Neural cell (in vitro differentiated cells): ENCODE data around the gene SERPINB1. TPM values are rescaled to one million over a fixed set of nuclear protein-coding genes. Genes with fewer than 3 reads are reported as not detected.

Experiments
- H2AFZ ChIP-seq: fragments of 200-600, 300-800 bp; sonication (generic), shearing (Covaris generic); 2 replicates; pipeline ENCODE4 v1.6.0; 2014; ENCODE audit warnings: low read depth, mild to moderate bottlenecking, antibody characterized with exemption, low read length, moderate library complexity
- H3F3A ChIP-seq: fragments of 200-600 bp; shearing (Covaris generic); 2 replicates; pipeline ENCODE4 v1.6.1; 2016; ENCODE audit warnings: mild to moderate bottlenecking, moderate library complexity, mixed read lengths, antibody characterized with exemption, low read length; ENCODE audit not compliant: insufficient read depth, poor library complexity, severe bottlenecking
- H3K27ac ChIP-seq: fragments of 200-600, 300-800 bp; sonication (generic), shearing (Covaris generic); 2 replicates; pipeline ENCODE4 v1.5.1; 2014; ENCODE audit warnings: mild to moderate bottlenecking, low read length, moderate library complexity
- H3K27me3 ChIP-seq: fragments of 300-800, 200-600 bp; sonication (generic), shearing (Covaris generic); 2 replicates; pipeline ENCODE4 v1.6.0; 2014; ENCODE audit warnings: mild to moderate bottlenecking, low read depth, low read length, moderate library complexity; ENCODE audit not compliant: insufficient read depth
- H3K36me3 ChIP-seq: fragments of 300-800, 200-600 bp; sonication (generic), shearing (Covaris generic); 2 replicates; pipeline ENCODE4 v1.5.1; 2014; ENCODE audit warnings: mild to moderate bottlenecking, antibody characterized with exemption, low read length, moderate library complexity; ENCODE audit not compliant: insufficient read depth
- H3K4me2 ChIP-seq: fragments of 300-800, 200-600 bp; sonication (generic), shearing (Covaris generic); 2 replicates; pipeline ENCODE4 v1.6.0; 2014; ENCODE audit warnings: mild to moderate bottlenecking, low read length
- H3K4me3 ChIP-seq: fragments of 300-800, 200-600 bp; sonication (generic), shearing (Covaris generic); 2 replicates; pipeline ENCODE4 v1.5.1; 2014; ENCODE audit warnings: mild to moderate bottlenecking, low read length, moderate library complexity
- H3K79me2 ChIP-seq: fragments of 200-600 bp; shearing (Covaris generic); replicated peaks from 2 replicates; pipeline ENCODE4 v1.6.0; 2014; ENCODE audit warnings: mild to moderate bottlenecking, low read length, moderate library complexity; ENCODE audit not compliant: insufficient read depth
- H3K9ac ChIP-seq: fragments of 300-800, 200-600 bp; sonication (generic), shearing (Covaris generic); 2 replicates; pipeline ENCODE4 v1.6.1; 2016; ENCODE audit warnings: mild to moderate bottlenecking, low read length, mixed read lengths
- H3K9me2 ChIP-seq: fragments of 200-600 bp; shearing (Covaris generic); 2 replicates; pipeline ENCODE4 v1.6.1; 2016; ENCODE audit warnings: mild to moderate bottlenecking, low read length, mixed read lengths; ENCODE audit not compliant: insufficient read depth
- H3K9me3 ChIP-seq: fragments of 200-600, 300-800 bp; sonication (generic), shearing (Covaris generic); 2 replicates; pipeline ENCODE4 v1.6.1; 2016; ENCODE audit warnings: mild to moderate bottlenecking, mixed run types, low read length, moderate library complexity, mixed read lengths
- H4K20me1 ChIP-seq: fragments of 200-600 bp; shearing (Covaris generic); 2 replicates; pipeline ENCODE4 v1.6.1; 2016; ENCODE audit warnings: mild to moderate bottlenecking, mixed run types; ENCODE audit not compliant: insufficient read depth
- CTCF ChIP-seq: fragments of 450-650 bp; IDR thresholded peaks from 2 replicates; pipeline ENCODE4 v1.5.1; 2014; ENCODE audit warnings: antibody characterized with exemption, mild to moderate bottlenecking, moderate library complexity; ENCODE audit not compliant: poor library complexity, severe bottlenecking
- EP300 ChIP-seq: fragments of 450-650 bp; conservative IDR thresholded peaks from 2 replicates; pipeline ENCODE4 v1.6.1; 2014; ENCODE audit warnings: antibody characterized with exemption, mild to moderate bottlenecking, moderate library complexity; ENCODE audit not compliant: poor library complexity, severe bottlenecking
- EZH2 ChIP-seq: fragments of 200-600, 300-800 bp; shearing (Covaris generic), sonication (generic); IDR thresholded peaks from 2 replicates; pipeline ENCODE4 v1.6.1; 2014; ENCODE audit warnings: antibody characterized with exemption, low read length, borderline replicate concordance, mild to moderate bottlenecking; ENCODE audit not compliant: insufficient read depth, poor library complexity, severe bottlenecking
- MXI1 ChIP-seq: fragments of 450-650 bp; conservative IDR thresholded peaks from 2 replicates; pipeline ENCODE4 v1.6.1; 2014; ENCODE audit warnings: antibody characterized with exemption, mild to moderate bottlenecking; ENCODE audit not compliant: poor library complexity, severe bottlenecking
- POLR2AphosphoS5 ChIP-seq: IDR thresholded peaks from 2 replicates; pipeline ENCODE4 v1.6.1; 2012
- RAD21 ChIP-seq: fragments of 450-650 bp; conservative IDR thresholded peaks from 2 replicates; pipeline ENCODE4 v1.6.1; 2014; ENCODE audit warnings: antibody characterized with exemption, mild to moderate bottlenecking, moderate library complexity
- SMC3 ChIP-seq: fragments of 450-650 bp; conservative IDR thresholded peaks from 2 replicates; pipeline ENCODE4 v1.6.1; 2014; ENCODE audit warnings: antibody characterized with exemption, mild to moderate bottlenecking, moderate library complexity; ENCODE audit not compliant: poor library complexity
- TAF1 ChIP-seq: IDR thresholded peaks from 2 replicates; pipeline ENCODE4 v1.6.1; 2012; ENCODE audit warnings: low read depth
- polyA plus RNA-seq: library from polyadenylated mRNA; depleted of rRNA; stranded (reverse); fragments of >200 nt; gene quantifications from 2 replicates; pipeline ENCODE4 v1.2.3, GENCODE V29; 2014
- TF ChIP-seq, protein P1 (sequence below): IDR thresholded peaks from 2 replicates; pipeline ENCODE4 v1.6.1; 2012; ENCODE audit warnings: borderline replicate concordance

Gene SERPINB1
- polyA plus RNA-seq, 1 donor from 2014 or later = not detected

DNA sequence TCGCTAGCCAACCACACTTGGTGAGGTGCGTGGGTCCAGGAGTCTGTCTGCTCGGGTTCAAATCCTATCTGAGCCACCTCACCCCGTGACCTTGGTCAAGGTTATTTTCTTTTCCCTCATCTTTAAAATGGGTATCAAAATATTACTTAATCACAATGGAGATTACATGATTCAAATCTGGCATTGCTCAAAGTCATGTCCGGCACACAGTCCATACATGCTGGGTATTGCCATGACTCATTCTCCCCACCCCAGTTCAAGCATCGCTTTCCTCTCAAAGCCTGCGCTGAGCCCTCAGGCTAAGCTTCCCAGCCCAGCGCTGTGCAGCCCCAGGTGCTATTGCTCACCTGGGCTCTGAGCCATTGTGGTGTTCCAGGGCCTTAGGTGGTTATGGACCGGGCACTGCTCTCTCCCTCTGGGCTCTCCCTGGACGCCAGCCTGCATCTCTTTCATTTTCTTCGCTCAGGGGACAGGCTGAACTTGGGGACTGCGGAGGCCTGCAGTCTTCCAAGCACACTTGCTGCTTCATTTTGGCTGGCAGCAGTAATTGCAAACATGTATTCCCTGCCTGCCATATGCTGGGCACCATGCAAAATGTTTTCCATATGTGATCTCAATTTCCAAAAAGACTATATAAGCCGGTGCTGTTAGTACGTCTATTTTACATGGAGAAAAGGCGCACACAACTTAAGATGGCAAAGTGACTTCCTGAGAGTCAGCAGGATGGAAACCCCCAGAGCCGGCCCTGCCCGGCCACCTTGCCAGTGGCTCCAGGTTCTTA lies 49.1 kb downstream of the SERPINB1 start:
- Histone ChIP-seq H3K27ac (no peak overlapping the region), H3K4me2 (no peak overlapping the region)

DNA sequence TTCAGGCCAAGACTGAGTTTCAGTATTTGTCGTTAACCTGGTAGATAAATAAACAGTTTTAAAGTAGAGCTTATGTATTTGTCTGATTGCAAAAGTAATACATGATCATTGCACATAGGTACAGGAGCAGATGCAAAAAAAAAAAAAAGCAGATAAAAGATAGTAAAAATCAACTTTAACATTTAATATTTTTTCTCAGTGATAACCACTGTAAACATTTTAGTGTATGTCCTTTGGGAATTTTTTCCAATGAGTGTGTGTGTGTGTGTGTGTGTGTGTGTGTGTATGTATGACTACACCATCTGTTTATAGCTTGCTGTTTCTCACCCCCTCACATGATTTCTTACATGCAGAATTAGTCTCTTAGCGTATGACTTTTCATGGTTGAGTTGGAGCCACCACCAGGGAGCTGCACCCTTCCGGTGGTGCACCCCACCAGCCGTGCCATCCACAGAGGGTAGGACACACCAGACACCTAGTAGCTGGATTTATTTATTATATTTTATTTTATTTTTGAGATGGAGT lies 50.2 kb downstream of the SERPINB1 start:
- Histone ChIP-seq H3K4me3 (no peak overlapping the region), H3K79me2 (no peaks in the 10 kb centered on the region), H3K9me3 (no peaks in the 10 kb centered on the region), H3K9ac (no peak overlapping the region), H3K4me2 (no peak overlapping the region), H3K27me3 (no peaks in the 10 kb centered on the region), H3F3A (no peaks in the 10 kb centered on the region), H3K36me3 (no peaks in the 10 kb centered on the region), H3K9me2 (no peaks in the 10 kb centered on the region), H2AFZ (no peak overlapping the region), H4K20me1 (no peaks in the 10 kb centered on the region), H3K27ac (no peak overlapping the region)
- no peak for TF ChIP-seq TAF1
- TF ChIP-seq, protein P1, sequence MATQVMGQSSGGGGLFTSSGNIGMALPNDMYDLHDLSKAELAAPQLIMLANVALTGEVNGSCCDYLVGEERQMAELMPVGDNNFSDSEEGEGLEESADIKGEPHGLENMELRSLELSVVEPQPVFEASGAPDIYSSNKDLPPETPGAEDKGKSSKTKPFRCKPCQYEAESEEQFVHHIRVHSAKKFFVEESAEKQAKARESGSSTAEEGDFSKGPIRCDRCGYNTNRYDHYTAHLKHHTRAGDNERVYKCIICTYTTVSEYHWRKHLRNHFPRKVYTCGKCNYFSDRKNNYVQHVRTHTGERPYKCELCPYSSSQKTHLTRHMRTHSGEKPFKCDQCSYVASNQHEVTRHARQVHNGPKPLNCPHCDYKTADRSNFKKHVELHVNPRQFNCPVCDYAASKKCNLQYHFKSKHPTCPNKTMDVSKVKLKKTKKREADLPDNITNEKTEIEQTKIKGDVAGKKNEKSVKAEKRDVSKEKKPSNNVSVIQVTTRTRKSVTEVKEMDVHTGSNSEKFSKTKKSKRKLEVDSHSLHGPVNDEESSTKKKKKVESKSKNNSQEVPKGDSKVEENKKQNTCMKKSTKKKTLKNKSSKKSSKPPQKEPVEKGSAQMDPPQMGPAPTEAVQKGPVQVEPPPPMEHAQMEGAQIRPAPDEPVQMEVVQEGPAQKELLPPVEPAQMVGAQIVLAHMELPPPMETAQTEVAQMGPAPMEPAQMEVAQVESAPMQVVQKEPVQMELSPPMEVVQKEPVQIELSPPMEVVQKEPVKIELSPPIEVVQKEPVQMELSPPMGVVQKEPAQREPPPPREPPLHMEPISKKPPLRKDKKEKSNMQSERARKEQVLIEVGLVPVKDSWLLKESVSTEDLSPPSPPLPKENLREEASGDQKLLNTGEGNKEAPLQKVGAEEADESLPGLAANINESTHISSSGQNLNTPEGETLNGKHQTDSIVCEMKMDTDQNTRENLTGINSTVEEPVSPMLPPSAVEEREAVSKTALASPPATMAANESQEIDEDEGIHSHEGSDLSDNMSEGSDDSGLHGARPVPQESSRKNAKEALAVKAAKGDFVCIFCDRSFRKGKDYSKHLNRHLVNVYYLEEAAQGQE = no peak
- peak; percentile 33 for TF ChIP-seq CTCF

More for the DNA sequence above, 49.1 kb downstream of the SERPINB1 start:
- H3K36me3 ChIP-seq = no peaks in the 10 kb centered on the region
- H2AFZ ChIP-seq = no peak overlapping the region
- no peaks in the 10 kb centered on the region for H3K27me3 ChIP-seq
- no peaks in the 10 kb centered on the region for H4K20me1 ChIP-seq
- H3K4me3 ChIP-seq = no peak overlapping the region
- H3K9ac ChIP-seq = no peak overlapping the region
- H3K79me2 ChIP-seq = no peaks in the 10 kb centered on the region
- no peak for TF ChIP-seq EP300
- TF ChIP-seq MXI1 = no peak
- TF ChIP-seq EZH2 = no peak
- TF ChIP-seq RAD21 = no peak
- TF ChIP-seq CTCF = no peak
- TF ChIP-seq SMC3 = no peak
- TF ChIP-seq POLR2AphosphoS5 = no peak
- no peak for TF ChIP-seq TAF1
- TF ChIP-seq, protein P1 = no peak
- H3K9me2 ChIP-seq = no peaks in the 10 kb centered on the region
- no peaks in the 10 kb centered on the region for H3K9me3 ChIP-seq
- H3F3A ChIP-seq = no peaks in the 10 kb centered on the region
